ENCODE results near the gene CPT1B. TPM values are rescaled to one million over a fixed set of nuclear protein-coding genes. Genes with fewer than 3 reads are reported as not detected.

The CPT1B gene
- total and polyA plus RNA-seq, 2 of the 4 experiments (the other 2 are of a cell fraction): 0.36 to 1.8 TPM

DNA sequence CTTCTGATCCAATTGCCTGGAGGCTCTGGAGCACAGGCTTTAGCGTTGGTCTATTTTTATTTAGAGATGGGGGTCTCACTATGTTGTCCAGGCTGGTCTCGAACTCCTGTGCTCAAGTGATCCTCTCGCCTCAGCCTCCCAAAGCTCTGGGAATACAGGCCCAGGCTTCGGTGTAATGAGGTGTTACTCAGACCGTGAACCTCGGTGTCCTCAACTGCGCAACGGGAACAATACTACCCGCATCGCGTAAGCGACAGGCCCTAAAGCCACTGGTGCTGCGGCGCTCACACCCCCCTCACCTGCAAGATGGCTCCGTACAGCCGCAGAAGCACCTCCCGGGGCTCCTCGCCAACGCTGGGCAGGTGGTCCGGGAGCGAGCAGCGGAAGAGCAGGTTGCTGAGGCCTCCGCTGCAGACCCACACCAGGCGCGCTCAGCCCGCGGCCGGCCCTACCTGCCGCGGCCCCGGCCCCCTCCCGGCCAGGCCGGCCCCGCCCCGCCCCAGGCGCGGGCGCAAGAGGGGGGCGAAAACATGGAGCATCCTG lies 3.8 kb upstream of the CPT1B start:
- Histone ChIP-seq H3K4me1 (ENCODE audit: control insufficient read depth, insufficient read depth, low read length) (peaks cover 17% of the 10 kb centered on the region), H2BK5ac (ENCODE audit: low read depth, low read length, poor library complexity, severe bottlenecking) (peak overlapping the region; percentile 84), H3K27me3 (ENCODE audit: control insufficient read depth, insufficient read depth, low read length) (no peaks in the 10 kb centered on the region), H3K4me3 (ENCODE audit: insufficient read depth, low read depth, low read length) (peak overlapping the region; percentile 80), H3K4ac (ENCODE audit: low read depth, low read length) (peak overlapping the region; percentile 97), H3K9ac (ENCODE audit: low read depth, low read length) (peak overlapping the region; percentile 74), H3K36me3 (ENCODE audit: control insufficient read depth, insufficient read depth, low read length) (peaks cover 4% of the 10 kb centered on the region; the same call in 1 of the 2 replicates), H2BK15ac (ENCODE audit: low read depth, low read length) (no peak overlapping the region), H3K14ac (replicated peaks; ENCODE audit: low read depth, low read length) (peak overlapping the region; percentile 96), H2BK20ac (ENCODE audit: low read depth, low read length) (no peak overlapping the region), H4K20me1 (ENCODE audit: insufficient read depth, low read length) (no peaks in the 10 kb centered on the region; the same call in 1 of the 2 replicates), H4K5ac (ENCODE audit: low read depth, low read length) (peak overlapping the region; percentile 63), H4K8ac (ENCODE audit: low read depth in 2 of 2, low read length in 2 of 2) (peak overlapping the region; percentile 68 to 97), H2AFZ (replicated peaks; ENCODE audit: low read length, poor library complexity) (peak overlapping the region; percentile 99), H3K9me1 (ENCODE audit: insufficient read depth, low read length) (peaks cover 28% of the 10 kb centered on the region), H4K91ac (ENCODE audit: insufficient read depth, low read depth, low read length) (peak overlapping the region; percentile 90; the same call in 1 of the 2 replicates), H3K56ac (ENCODE audit: extremely low read depth, insufficient read depth, low read length) (peak overlapping the region; percentile 35; the same call in 1 of the 2 replicates), H3K18ac (ENCODE audit: low read depth, low read length) (peak overlapping the region; percentile 45; the same call in 1 of the 2 replicates), H3K79me1 (ENCODE audit: low read depth in 1 of 2, low read length in 2 of 2) (peaks cover 18 to 39% of the 10 kb centered on the region in 2 experiments), H3K9me3 (ENCODE audit: control insufficient read depth, insufficient read depth, low read length) (no peaks in the 10 kb centered on the region), H2AK9ac (replicated peaks; ENCODE audit: low read depth, low read length, poor library complexity) (peak overlapping the region; percentile 93), H2AK5ac (ENCODE audit: low read depth, low read length) (peak overlapping the region; percentile 81), H3K4me2 (ENCODE audit: low read depth, low read length) (peak overlapping the region; percentile 94), H2BK120ac (ENCODE audit: low read depth, low read length) (peak overlapping the region; percentile 75), H3K23ac (ENCODE audit: low read depth, low read length) (peak overlapping the region; percentile 82), H3K27ac (ENCODE audit: insufficient read depth, low read length) (peak overlapping the region; percentile 85)
- TF ChIP-seq MXI1 (IDR thresholded peaks at IDR 0.05; ENCODE audit: borderline replicate concordance, low read depth, low read length) (no peak), SMC3 (IDR thresholded peaks at IDR 0.05; ENCODE audit: low read depth, low read length) (no peak), RFX5 (IDR thresholded peaks at IDR 0.05; ENCODE audit: low read depth, low read length) (no peak)
- BruUV-seq (replicated peaks): no TSS peak
- CTCF ChIA-PET: interaction anchor here (1.0 to 1.6 kb wide), 2 partner anchors 56 kb away, joined by 4 to 5 read pairs; partner anchors contain the start of gene SCO2
- in situ Hi-C loops (cut with MboI; ENCODE audit: low sequenced_read_pairs): no loop called here
- no peak for ATAC-seq (ENCODE audit: low read depth)
- DNase-seq: no peak
- POLR2A ChIA-PET (ENCODE audit: unreplicated experiment): interaction anchor here (1.6 kb wide), 1 partner anchor 11 kb away, joined by 3 read pairs; no protein-coding TSS in a partner anchor
- intact Hi-C loops (cut with micrococcal nuclease): loop anchor here (2.0 to 5.0 kb wide), 3 partner anchors 43 to 55 kb away; partner anchors contain the start of genes ARSA and SCO2
- dilution Hi-C loops (cut with HindIII; ENCODE audit: low sequenced_read_pairs, unreplicated experiment): no loop called here
- 17% methylated on average over 21 of the region's 39 CpGs; no CpG with 5 or more reads in 1 of the 2 experiments for WGBS, 2 experiments (ENCODE audit: extremely low coverage in 2 of 2, insufficient read length in 1 of 2)

All from IMR-90 (cell line).